ENCODE measurements around the gene PLPPR1.

DNA sequence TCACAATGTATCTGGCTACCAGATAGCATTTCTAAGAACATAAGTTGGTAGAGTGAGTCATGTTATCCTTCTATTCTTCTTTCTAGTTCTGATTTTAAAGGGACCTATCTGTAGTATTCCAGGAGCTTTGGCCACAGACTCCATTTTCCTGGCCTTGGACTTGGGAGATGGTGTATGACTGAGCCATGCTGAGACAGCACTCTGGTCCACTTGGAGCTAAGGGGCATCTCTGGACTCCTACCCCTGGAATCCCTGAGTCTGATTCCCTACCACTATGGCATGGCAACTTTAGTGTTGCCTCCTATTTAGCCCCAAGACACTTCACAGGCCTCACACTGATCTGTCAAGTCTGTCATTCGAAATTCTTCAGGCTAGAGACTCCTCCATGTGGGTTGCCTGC lies 297.5 kb downstream of the PLPPR1 start:
- TF ChIP-seq, protein P1, sequence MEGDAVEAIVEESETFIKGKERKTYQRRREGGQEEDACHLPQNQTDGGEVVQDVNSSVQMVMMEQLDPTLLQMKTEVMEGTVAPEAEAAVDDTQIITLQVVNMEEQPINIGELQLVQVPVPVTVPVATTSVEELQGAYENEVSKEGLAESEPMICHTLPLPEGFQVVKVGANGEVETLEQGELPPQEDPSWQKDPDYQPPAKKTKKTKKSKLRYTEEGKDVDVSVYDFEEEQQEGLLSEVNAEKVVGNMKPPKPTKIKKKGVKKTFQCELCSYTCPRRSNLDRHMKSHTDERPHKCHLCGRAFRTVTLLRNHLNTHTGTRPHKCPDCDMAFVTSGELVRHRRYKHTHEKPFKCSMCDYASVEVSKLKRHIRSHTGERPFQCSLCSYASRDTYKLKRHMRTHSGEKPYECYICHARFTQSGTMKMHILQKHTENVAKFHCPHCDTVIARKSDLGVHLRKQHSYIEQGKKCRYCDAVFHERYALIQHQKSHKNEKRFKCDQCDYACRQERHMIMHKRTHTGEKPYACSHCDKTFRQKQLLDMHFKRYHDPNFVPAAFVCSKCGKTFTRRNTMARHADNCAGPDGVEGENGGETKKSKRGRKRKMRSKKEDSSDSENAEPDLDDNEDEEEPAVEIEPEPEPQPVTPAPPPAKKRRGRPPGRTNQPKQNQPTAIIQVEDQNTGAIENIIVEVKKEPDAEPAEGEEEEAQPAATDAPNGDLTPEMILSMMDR (conservative IDR thresholded peaks at IDR 0.05 in 1 of 2, IDR thresholded peaks at IDR 0.05 in 1 of 2; ENCODE audit: low read depth in 1 of 2, low read length in 2 of 2), result no peak
- TF ChIP-seq EZH2 (IDR thresholded peaks at IDR 0.05; ENCODE audit: low read length, missing control alignments), result no peak
